ENCODE data around the gene UTP18.
"Not testable (repeated sequence)": the region's sequence is repeated elsewhere in the genome, so short reads cannot be mapped to it uniquely, and the experiment has no call there.

The UTP18 gene

DNA sequence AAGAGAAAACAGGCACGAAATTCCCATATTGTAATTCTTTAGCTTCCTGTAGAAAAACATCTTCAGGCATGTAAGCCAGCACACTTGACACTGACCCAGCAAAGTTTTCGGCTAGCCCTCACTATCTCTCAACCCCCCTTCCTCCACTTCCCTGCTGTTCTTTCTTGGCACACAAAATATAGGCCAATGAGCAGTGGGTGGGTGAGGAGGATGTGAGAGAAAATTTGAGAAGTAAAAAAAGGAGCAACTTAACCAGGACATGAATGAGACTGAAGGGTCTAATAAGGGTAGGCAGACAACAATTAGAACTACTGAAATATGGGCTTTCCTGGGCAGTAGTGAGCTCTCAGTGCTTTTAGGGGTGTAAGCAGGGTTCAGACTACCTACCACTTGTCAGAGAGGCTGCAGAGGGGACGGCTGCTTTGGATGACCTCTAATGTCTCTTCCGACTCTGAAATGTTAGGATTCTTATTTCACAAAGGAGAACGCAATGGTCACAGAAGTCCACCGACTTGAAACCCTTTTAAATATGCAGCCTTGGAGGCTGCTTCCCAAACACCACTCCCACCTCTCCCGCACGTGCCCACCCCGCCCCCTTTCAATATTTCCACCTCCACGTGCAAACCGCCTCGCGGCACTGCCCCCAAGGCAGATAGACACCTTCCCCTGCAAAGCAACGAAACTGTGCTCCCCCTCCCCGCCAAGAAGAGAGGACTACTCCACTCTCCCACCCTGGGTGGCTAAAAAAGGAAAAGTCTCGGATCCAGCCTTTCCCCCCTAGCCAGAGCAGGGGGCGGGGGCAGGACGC lies 1.4 kb upstream of the UTP18 start:
- DNase-seq (ENCODE audit: low read depth, low spot score) = no peak

- DNase-seq (ENCODE audit: low read depth, low spot score) = peak; percentile 97
These were observed 646 bp upstream of the UTP18 start, which contains the start of gene MBTD1 for GRCh38 chr17:51259564-51260236. Gene MBTD1, minus strand, starts transcription at chr17:51260049. Its CDS starts 34,888 bp downstream, at chr17:51225161.

- no peak for DNase-seq (ENCODE audit: low read depth, low spot score)
These were observed 948 bp downstream of the UTP18 start for GRCh38 chr17:51261024-51261963.

- DNase-seq (ENCODE audit: low read depth, low spot score) = no peak
These were observed 2.7 kb downstream of the UTP18 start for GRCh38 chr17:51263006-51263405.

GRCh38 chr17:51264466-51264865 lies 4.1 kb downstream of the UTP18 start:
- DNase-seq (ENCODE audit: low read depth, low spot score) = not testable (repeated sequence)

DNA sequence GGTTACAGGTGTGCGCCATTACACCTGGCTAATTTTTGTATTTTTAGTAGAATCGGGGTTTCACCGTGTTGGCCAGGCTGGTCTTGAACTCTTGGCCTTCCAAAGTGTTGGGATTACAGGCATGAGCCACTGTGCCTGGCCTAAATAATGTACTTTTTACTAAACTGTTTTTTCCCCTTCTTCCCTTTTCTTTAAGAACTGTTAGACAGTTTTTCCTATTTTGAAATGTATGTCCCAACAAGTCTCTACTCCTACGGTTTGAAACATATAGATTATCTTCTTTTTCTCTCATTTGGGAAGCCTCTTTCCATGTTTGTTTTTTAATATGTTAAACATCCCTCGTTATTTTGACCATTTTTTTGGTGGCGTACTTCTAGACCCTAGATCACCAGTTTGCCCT lies 9.6 kb downstream of the UTP18 start:
- DNase-seq (ENCODE audit: low read depth, low spot score) = no peak

GRCh38 chr17:51270636-51271035 lies 10.3 kb downstream of the UTP18 start:
- no peak for DNase-seq (ENCODE audit: low read depth, low spot score)

GRCh38 chr17:51272812-51273211 lies 12.5 kb downstream of the UTP18 start:
- DNase-seq (ENCODE audit: low read depth, low spot score) = no peak

GRCh38 chr17:51275381-51275780 lies 15.0 kb downstream of the UTP18 start:
- DNase-seq (ENCODE audit: low read depth, low spot score) = no peak

DNA sequence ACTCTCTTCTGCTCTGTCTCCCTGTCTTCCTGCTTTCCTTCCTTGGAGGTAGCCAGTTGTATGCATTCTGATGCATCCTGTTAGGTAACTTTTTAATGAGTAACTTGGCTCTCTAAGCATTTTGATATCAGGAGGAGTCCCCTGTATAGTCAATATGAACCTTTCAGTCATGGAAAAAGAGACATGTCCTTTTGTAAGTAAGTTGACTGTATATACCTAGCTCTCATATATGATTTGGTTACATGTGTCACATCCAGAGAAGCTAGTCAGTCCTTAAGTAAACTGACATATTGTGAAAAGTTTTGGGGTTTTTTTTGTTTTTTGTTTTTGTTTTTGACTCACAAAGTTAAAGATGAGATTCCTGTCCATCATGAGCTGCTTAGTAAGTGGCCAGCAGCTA lies 18.8 kb downstream of the UTP18 start:
- no peak for DNase-seq (ENCODE audit: low read depth, low spot score)

DNA sequence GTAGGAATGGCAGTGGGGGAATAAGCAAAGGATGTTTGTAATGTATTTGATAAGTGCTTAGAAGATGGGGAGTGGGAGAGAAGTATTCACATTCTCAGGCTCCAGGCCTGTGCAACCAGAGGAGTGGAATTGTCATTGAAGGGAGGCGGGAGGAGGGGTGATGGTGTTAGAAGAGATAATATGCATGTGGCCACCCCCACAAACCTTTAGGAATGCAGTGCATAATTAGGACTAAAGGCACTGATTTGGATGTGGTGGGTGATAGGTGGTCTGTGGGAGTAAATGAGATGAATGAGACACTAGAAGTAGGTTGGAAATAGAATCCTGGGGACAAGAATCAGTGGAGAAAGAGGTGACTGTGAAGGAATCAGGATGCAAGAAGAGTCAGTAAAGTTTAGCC lies 27.1 kb downstream of the UTP18 start:
- DNase-seq (ENCODE audit: low read depth, low spot score) = no peak

DNA sequence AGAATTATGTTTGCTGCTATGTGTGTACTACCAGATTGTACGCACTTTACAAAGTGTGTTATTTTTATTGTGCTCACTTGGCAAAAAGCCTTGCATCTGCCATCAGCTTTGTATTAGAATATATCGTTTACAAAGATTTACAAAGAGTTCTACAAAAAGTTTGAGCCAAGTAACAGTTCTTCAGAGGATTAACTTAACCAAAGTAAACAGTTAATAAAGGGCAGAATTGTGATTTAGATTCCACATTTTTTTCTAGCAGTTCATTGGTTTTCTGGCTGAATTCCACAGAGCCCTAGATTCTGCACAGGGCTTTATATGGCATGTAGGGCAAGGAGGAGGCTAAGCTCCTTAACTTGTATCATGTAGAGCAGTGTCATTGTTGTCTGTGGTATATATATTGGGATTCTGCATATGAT lies 29.4 kb downstream of the UTP18 start:
- DNase-seq (ENCODE audit: low read depth, low spot score) = no peak

DNA sequence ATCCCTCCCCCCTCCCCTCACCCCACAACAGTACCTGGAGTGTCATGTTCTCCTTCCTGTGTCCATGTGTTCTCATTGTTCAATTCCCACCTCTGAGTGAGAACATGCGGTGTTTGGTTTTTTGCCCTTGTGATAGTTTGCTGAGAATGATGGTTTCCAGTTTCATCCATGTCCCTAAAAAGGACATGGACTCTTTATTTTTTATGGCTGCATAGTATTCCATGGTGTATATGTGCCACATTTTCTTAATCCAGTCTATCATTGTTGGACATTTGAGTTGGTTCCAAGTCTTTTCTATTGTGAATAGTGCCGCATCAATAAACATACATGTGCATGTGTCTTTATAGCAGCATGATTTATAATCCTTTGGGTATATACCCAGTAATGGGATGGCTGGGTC lies 34.0 kb downstream of the UTP18 start:
- not testable (repeated sequence) for DNase-seq (ENCODE audit: low read depth, low spot score)

DNA sequence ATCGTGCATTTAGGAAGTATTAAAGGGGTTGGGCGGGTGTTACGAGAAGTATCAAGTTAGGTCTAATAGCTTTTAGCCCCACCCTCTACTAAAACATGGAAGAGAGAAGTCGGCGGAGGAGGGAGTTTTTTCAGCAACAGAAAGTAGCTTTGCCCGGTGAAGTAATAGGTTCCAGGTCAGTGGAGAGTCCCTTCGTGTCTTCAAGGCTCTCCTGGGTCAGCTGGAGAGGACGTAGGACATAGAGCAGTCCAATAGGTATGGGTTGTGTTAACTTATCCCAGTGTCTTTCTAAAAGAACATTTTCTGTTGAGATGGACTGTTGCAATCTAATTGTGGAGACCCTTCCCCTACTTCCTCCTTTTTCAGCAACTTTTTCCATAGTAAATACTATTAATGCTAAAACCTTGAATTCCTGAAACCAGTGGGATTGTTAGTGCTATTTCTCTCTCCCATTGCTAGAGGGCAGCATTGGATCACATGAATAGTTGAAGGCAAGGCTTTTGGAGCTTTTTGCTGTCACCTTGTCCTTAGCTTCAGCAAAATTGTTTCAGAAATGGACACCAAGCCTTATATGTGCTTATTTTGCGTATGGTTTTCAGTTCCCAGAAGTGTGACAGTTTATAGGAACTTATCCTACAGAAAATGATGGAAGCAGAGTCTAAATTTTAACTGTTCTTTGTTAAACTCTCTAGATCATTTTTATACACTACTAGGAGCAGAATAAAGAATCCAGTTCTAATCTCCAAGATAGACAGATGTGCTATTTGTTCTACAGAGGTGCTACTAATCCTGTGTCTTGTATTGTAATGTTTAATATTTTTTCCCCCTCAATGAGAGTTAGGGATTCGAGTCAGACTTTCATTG lies 38.4 kb downstream of the UTP18 start:
- no peak for DNase-seq (ENCODE audit: low read depth, low spot score)

DNA sequence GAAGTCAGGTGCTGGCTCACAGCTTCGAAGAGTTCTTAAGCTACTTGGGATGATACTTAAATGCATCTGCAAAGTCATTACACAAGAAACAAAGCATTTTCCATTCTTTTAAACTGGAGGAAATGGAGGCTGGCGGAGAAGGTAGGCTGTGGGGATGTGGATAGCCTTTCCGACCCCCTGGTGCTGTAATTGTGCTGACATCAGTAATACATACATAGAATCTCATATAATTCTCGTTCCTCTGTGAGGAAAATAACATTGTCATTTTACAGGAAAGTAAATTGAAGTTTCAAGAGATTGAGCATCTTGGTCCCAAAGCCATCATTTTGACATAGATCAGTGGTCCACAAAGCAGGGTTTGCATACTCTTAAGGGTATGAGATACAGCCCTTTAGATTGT lies 39.5 kb downstream of the UTP18 start:
- no peak for DNase-seq (ENCODE audit: low read depth, low spot score)

DNA sequence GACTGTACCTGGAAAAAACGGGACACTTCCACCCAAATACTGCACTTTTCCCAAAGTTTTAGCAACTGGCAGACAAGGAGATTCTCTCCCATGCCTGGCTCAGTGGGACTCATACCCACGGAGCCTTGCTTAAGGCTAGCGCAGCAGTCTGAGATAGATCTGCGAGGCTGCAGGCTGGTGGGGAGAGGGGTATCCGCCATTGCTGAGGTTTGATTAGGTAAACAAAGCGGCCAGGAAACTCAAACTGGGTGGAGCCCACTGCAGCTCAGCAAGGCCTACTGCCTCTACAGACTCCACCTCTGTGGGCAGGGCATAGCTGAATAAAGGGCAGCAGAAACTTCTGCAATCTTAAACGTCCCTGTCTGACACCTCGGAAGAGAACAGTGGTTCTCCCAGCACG lies 44.8 kb downstream of the UTP18 start:
- DNase-seq (ENCODE audit: low read depth, low spot score) = no peak

- not testable (repeated sequence) for DNase-seq (ENCODE audit: low read depth, low spot score)
These were observed 51.7 kb downstream of the UTP18 start for GRCh38 chr17:51312003-51312402.

- no peak for DNase-seq (ENCODE audit: low read depth, low spot score)
These were observed 58.8 kb downstream of the UTP18 start for GRCh38 chr17:51319186-51319585.

DNA sequence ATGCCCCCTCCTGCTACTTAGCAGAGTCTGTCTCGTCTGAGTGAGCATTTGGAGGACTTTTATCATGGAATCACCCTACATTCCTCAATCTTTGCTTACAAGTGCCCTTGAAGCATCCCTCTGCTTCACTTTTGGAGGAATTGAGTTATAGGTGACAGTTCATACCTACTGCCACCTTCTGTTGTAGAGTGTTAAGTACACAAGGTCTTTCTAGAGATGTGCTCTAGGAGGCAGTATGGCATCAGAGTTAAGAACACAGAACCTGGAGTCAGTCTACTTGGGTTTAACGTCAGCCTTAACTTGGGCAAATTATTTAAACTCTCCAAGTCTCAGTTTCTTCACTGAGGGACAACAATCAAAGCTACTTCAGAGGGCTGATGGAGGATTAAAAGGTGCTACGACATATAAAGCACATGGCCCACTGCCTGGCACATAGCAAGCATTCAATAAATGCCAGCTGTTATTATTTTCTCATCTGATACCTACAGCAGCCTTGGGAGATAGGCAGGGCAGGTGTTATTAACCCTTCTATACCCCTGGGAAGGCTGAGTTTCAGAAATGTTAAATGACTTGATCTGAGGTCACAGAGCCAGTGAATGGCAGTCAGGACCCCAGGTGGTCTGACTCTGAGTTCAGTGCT lies 62.2 kb downstream of the UTP18 start:
- no peak for DNase-seq (ENCODE audit: low read depth, low spot score)

- DNase-seq (ENCODE audit: low read depth, low spot score) = no peak
These were observed 65.1 kb downstream of the UTP18 start for GRCh38 chr17:51325471-51325870.

Measured in smooth muscle cell of the brain vasculature (primary cell).